ENCODE data around the gene PDE4D. TPM values are rescaled to one million over a fixed set of nuclear protein-coding genes. Genes with fewer than 3 reads are reported as not detected.

PDE4D gene
- total and polyA plus RNA-seq, 10 of the 15 experiments (the other 5 are each of a cell fraction or from before 2014, with no cell fraction given): 0.87 to 4.1 (median 2.2) TPM

DNA sequence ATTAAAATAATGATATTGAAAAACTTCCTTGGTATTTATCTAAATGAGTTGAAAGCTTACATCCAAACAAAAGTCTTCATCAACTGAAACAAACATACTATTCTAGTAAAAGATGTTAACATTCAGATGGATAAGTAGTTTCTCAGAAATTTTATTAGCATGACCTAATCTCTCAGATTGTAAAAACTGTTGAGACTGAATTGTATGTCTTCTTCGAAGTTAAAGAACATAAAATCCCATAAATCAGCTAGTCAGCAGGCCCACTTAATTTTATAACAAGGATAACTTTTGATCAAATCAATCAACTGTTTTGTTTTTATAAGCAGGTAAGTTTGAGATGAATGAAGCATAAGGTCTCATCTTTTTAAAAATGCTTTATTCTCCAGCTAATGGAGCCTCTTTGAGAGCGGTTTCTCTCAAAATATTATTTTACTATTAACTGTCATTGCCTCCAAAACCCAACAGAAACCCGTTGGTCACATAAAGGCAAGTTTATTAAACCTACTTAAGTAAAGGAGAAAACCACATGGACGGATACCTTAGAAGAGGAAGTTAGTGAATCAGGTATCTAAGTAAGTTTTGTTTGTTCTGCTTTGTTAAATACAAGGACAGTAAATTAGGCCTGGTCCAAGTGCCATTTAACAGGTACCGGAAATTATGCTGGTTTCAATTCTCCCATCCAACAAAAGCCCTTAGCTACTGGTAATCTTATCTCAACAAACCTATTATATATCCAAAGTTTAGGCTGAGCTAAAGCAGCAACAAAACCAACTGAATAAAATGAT, 457.0 kb downstream of the PDE4D start:
- DNase-seq (ENCODE audit: low read depth, low spot score) (no peak), FAIRE-seq (no peak), ATAC-seq (no peak)
- Histone ChIP-seq H4K20me1 (ENCODE audit: control insufficient read depth, insufficient read depth) (no peaks in the 10 kb centered on the region), H2AFZ (ENCODE audit: control insufficient read depth, low read depth, low read length) (no peak overlapping the region), H3K4me3 (no peak overlapping the region), H3K27ac (ENCODE audit: control insufficient read depth, insufficient read depth) (no peak overlapping the region), H3K79me2 (ENCODE audit: control insufficient read depth, insufficient read depth, low read length) (no peaks in the 10 kb centered on the region), H3K9ac (ENCODE audit: control insufficient read depth, insufficient read depth, low read length) (no peak overlapping the region), H3K4me1 (ENCODE audit: control insufficient read depth, insufficient read depth, low read length) (no peaks in the 10 kb centered on the region), H3K27me3 (replicated peaks in 1 of 2; ENCODE audit: control insufficient read depth in 2 of 2, insufficient read depth in 2 of 2, low read length in 1 of 2) (no peaks in the 10 kb centered on the region), H3K9me3 (replicated peaks; ENCODE audit: control insufficient read depth, insufficient read depth, low read length) (no peaks in the 10 kb centered on the region), H3K4me2 (ENCODE audit: control insufficient read depth, insufficient read depth) (no peak overlapping the region), H3K36me3 (ENCODE audit: control insufficient read depth in 2 of 2, insufficient read depth in 2 of 2, low read length in 1 of 2) (no peaks in the 10 kb centered on the region)
- intact Hi-C loops (cut with micrococcal nuclease; ENCODE audit: unreplicated experiment) (no loop called here), in situ Hi-C loops (cut with MboI) (no loop called here)
- ChIA-PET SMC1A (ENCODE audit: uncharacterized antibody, unreplicated experiment) (interaction anchor here (0.8 to 2.8 kb wide), 3 partner anchors 11 to 70 kb away, joined by 3 to 7 read pairs (median 3); no protein-coding TSS in a partner anchor), RAD21 (ENCODE audit: unreplicated experiment) (no interaction called here), CTCF (interaction anchor here (0.8 kb wide), 1 partner anchor 182 kb away, joined by 3 read pairs; no protein-coding TSS in a partner anchor), POLR2A (no interaction called here)
- no TSS peak for BruUV-seq (replicated peaks)
- WGBS (ENCODE audit: insufficient coverage, insufficient replicate concordance, low lambda C conversion rate, missing lambda C conversion rate): 18% methylated on average over 5 of the region's 5 CpGs
- TF ChIP-seq YBX1 (IDR thresholded peaks at IDR 0.05): no peak
- no peak for TF ChIP-seq PBX3 (IDR thresholded peaks at IDR 0.05; ENCODE audit: insufficient replicate concordance, low read depth, low read length)
- no peak for TF ChIP-seq KAT2A (conservative IDR thresholded peaks at IDR 0.05; ENCODE audit: control insufficient read depth, low read depth, low read length)
- TF ChIP-seq, protein P1, sequence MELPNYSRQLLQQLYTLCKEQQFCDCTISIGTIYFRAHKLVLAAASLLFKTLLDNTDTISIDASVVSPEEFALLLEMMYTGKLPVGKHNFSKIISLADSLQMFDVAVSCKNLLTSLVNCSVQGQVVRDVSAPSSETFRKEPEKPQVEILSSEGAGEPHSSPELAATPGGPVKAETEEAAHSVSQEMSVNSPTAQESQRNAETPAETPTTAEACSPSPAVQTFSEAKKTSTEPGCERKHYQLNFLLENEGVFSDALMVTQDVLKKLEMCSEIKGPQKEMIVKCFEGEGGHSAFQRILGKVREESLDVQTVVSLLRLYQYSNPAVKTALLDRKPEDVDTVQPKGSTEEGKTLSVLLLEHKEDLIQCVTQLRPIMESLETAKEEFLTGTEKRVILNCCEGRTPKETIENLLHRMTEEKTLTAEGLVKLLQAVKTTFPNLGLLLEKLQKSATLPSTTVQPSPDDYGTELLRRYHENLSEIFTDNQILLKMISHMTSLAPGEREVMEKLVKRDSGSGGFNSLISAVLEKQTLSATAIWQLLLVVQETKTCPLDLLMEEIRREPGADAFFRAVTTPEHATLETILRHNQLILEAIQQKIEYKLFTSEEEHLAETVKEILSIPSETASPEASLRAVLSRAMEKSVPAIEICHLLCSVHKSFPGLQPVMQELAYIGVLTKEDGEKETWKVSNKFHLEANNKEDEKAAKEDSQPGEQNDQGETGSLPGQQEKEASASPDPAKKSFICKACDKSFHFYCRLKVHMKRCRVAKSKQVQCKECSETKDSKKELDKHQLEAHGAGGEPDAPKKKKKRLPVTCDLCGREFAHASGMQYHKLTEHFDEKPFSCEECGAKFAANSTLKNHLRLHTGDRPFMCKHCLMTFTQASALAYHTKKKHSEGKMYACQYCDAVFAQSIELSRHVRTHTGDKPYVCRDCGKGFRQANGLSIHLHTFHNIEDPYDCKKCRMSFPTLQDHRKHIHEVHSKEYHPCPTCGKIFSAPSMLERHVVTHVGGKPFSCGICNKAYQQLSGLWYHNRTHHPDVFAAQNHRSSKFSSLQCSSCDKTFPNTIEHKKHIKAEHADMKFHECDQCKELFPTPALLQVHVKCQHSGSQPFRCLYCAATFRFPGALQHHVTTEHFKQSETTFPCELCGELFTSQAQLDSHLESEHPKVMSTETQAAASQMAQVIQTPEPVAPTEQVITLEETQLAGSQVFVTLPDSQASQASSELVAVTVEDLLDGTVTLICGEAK (IDR thresholded peaks at IDR 0.05; ENCODE audit: borderline replicate concordance): no peak
- no peak for TF ChIP-seq SMC3 (IDR thresholded peaks at IDR 0.05; ENCODE audit: borderline replicate concordance, low read length)
- no peak for TF ChIP-seq SP1 (IDR thresholded peaks at IDR 0.05; ENCODE audit: low read depth, low read length)
- TF ChIP-seq SIX5 (IDR thresholded peaks at IDR 0.05; ENCODE audit: low read depth, low read length, severe bottlenecking): no peak
- TF ChIP-seq, protein P2, sequence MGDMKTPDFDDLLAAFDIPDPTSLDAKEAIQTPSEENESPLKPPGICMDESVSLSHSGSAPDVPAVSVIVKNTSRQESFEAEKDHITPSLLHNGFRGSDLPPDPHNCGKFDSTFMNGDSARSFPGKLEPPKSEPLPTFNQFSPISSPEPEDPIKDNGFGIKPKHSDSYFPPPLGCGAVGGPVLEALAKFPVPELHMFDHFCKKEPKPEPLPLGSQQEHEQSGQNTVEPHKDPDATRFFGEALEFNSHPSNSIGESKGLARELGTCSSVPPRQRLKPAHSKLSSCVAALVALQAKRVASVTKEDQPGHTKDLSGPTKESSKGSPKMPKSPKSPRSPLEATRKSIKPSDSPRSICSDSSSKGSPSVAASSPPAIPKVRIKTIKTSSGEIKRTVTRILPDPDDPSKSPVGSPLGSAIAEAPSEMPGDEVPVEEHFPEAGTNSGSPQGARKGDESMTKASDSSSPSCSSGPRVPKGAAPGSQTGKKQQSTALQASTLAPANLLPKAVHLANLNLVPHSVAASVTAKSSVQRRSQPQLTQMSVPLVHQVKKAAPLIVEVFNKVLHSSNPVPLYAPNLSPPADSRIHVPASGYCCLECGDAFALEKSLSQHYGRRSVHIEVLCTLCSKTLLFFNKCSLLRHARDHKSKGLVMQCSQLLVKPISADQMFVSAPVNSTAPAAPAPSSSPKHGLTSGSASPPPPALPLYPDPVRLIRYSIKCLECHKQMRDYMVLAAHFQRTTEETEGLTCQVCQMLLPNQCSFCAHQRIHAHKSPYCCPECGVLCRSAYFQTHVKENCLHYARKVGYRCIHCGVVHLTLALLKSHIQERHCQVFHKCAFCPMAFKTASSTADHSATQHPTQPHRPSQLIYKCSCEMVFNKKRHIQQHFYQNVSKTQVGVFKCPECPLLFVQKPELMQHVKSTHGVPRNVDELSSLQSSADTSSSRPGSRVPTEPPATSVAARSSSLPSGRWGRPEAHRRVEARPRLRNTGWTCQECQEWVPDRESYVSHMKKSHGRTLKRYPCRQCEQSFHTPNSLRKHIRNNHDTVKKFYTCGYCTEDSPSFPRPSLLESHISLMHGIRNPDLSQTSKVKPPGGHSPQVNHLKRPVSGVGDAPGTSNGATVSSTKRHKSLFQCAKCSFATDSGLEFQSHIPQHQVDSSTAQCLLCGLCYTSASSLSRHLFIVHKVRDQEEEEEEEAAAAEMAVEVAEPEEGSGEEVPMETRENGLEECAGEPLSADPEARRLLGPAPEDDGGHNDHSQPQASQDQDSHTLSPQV (IDR thresholded peaks at IDR 0.05): no peak
- TF ChIP-seq BCLAF1 (IDR thresholded peaks at IDR 0.05): no peak
- no peak for TF ChIP-seq TARDBP (IDR thresholded peaks at IDR 0.05; ENCODE audit: borderline replicate concordance)

Measured in GM12878 (cell line).